ENCODE measurements around the gene ANKRD33B.

The ANKRD33B gene

DNA sequence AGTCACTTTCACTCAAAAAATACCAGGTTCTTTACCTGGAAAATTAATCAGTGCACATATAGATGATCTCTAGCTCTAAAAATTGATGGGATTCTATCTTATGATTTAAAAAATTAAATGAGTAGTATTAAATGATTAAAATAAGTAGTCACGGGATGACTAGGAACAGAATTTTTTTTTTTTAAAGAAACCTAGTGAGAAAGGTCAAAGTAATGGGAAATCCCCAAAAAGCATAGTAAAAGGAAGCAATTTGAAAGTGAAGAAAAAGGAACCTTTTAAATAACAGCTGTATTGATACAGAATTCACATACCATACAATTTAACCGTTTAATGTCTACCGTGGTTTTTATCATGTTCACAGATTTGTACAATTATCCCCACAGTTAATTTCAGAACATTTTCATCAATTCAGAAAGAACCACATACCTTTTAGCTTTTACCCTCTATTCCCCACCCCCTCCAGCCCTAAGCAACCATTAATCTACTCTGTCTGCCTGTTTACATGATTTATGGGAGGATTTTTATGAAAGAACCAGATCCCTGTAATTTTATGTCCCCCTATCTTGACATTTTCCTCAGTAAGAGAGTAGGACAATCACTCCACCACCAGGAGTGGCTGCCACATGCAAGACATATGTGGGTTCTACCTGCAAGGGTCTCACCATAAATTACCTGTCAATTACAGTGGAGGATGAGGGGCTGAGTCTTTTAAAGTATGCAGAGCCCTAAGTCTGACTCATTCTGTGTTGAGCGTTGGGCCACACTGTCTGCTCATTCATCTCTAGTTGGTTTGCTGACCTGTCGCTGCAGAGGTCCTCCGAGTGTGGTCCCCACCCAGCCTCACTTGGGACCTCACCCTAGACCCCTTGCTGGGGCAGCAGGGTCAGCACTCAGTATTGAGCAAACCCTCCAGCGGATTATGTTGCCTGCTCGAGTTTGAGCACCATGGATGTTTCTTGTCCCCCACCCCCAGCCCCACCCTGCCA is 16.0 kb downstream of the ANKRD33B start:
- DNase-seq (ENCODE audit: low read depth) = no peak

- no peak for DNase-seq (ENCODE audit: low read depth)
Observed at GRCh38 chr5:10580531-10581423, 16.9 kb downstream of the ANKRD33B start.

DNA sequence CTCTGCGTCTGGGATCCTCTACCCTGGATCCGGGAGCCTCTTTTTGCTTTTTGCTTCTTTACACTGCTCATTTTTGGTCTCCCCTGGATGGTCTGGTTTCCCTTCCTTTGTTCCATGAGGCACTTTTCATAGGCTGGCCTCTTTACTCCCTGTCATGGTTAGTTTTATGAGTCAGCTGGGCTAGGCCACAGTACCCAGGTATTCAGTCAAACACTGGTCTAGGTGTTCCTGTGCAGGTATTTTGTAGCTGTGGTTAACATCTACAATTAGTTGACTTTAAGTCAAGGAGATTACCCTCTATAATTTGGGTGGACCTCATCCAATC is 17.5 kb downstream of the ANKRD33B start:
- DNase-seq (ENCODE audit: low read depth) = no peak

DNA sequence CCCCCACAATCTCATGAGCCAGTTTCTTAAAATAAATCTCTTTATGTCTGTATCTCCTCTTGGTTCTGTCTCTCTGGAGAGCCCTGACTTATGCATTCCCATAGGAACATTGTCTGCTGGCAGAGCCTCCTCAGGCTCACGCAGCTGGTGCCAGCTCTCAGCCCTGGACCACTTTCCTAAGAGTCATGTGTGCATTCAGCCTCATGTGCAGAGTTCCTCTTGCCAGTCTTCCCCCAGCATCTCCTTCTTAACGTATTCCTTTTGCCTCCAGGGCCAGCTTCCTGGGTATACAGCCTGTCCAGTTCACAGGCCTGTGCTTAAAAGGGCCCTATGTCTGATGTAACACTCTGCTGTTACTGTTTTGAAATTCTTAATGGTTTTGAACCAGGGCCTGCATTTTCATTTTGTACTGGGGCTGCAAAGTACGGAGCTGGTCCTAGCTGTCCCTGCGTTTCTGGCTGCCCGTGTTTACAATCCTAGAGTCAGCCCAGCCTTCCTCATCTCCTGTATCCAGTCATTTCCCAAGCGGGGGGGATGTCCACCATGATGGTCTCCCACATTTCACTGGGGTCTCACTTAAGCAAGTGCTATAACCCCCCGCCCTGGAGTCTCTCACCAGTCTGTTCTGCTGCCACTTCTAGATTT is 18.1 kb downstream of the ANKRD33B start:
- no peak for DNase-seq (ENCODE audit: low read depth)

- DNase-seq (ENCODE audit: low read depth) = no peak
Observed at GRCh38 chr5:10582512-10582897, 18.6 kb downstream of the ANKRD33B start.

- no peak for DNase-seq (ENCODE audit: low read depth)
Observed at GRCh38 chr5:10583663-10584572, 20.0 kb downstream of the ANKRD33B start.

DNA sequence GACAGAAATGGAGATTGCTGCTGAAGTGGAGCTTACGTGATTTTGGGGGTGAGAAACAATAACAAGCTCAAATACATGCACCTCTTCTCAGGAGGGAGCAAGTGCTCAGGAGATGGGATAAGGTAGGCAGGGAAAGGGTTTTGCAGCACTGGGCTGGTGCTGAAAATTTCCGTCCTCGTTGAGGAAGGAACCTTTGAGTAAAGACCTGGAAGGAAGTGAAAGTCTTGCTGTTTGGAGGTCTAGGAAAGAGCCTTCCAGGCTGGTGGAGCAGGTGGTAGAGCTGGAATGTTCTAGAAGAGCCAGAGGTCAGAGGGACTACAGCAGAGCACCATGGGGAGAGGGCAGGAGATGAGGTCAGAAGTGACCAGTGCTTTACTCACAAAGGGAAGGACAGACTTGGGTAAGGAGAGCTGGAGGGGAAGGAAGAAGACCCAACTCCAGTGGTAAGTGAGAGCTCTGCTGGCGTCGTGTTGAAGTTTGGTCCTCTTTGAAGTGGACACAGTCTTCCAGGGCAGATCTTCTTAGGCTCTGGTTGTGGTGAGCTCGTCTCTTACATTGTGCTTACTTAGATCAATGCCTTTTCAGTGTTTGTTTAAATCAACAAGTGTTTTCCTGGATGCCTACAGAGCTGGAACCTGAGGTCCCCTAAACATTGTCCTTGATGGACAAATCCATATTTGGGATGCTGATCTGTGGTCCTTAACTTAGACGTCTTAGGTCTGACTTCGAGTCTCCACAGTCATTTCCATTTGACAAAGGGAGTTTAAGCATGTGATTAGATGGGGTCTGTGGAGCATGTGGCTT is 21.0 kb downstream of the ANKRD33B start:
- DNase-seq (ENCODE audit: low read depth) = no peak

- no peak for DNase-seq (ENCODE audit: low read depth)
Observed at GRCh38 chr5:10585518-10585915, 21.6 kb downstream of the ANKRD33B start.

- DNase-seq (ENCODE audit: low read depth) = no peak
Observed at GRCh38 chr5:10586008-10586407, 22.1 kb downstream of the ANKRD33B start.

GRCh38 chr5:10586555-10586954 is 22.7 kb downstream of the ANKRD33B start:
- DNase-seq (ENCODE audit: low read depth) = no peak

- DNase-seq (ENCODE audit: low read depth) = no peak
Observed at GRCh38 chr5:10588109-10588775, 24.4 kb downstream of the ANKRD33B start.

- no peak for DNase-seq (ENCODE audit: low read depth)
Observed at GRCh38 chr5:10588779-10589447, 25.0 kb downstream of the ANKRD33B start.

DNA sequence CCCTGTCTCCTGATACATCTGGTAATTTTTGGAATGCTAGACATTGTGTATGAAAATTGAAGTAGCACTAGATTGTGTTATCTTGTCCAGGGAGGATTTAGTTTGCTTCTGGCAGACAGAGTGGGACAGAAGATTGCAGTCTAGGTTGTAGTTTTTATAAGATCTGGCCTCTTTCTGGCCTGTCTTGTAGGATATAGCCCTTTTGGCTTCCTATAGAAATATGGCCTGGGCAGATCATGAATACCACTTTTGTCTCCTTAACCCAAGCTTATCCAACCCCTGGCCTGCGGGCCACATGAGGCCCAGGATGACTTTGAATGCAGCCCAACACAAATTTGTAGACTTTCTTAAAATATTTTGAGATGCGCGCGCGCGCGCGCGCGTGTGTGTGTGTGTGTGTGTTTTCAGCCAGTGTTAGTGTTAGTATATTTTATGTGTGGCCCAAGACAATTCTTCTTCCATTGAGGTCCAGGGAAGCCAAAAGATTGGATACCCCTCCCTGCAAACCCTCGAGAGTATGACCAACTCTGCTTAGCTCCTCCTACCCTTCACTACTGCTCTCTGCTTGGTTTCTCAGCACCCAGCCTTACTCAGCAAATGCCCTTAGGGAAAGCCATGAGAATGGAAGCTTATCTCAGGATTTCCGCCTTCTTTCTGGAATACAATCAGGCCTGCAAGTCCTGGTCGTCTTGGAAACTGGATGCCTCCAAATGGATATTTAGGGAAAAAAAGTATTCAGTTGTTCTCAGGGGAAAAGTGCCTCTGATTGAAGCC is 26.5 kb downstream of the ANKRD33B start:
- DNase-seq (ENCODE audit: low read depth) = no peak

DNA sequence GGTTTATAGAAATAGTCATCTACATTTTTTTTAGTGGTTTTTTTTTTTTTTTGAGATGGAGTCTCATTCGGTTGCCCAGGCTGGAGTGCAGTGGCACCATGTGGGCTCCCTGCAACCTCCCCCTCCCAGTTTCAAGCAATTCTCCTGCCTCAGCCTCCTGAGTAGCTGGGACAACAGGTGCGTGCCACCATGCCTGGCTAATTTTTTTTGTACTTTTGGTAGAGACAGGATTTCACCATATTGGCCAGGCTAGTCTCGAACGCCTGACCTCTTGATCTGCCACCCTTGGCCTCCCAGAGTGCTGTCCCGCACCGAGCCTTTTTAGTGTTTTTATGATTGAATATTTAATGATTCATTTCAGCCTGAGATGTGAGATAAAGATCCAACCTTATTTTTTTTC is 27.3 kb downstream of the ANKRD33B start:
- no peak for DNase-seq (ENCODE audit: low read depth)

- no peak for DNase-seq (ENCODE audit: low read depth)
Observed at GRCh38 chr5:10591966-10592365, 28.1 kb downstream of the ANKRD33B start.

DNA sequence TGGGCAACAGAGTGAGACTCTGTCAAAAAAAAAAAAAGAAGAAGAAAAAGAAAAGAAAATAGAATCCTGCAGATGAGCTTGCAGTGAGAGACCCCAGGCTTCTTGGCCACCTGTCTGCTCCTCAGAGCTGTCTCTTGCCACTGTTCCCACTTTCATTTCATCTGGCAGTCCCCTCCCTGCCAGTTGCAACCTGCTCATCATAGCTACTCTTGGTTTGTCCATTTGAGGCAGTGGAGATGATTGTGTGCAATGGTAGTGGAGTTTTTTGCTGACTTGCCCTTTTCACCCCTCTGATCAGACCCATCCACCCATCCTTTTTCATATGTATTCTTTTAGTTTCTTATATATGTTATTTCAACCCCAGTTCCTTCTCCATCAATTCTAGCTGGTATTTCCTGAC is 28.7 kb downstream of the ANKRD33B start:
- no peak for DNase-seq (ENCODE audit: low read depth)

- DNase-seq (ENCODE audit: low read depth) = no peak
Observed at GRCh38 chr5:10593531-10594181, 29.8 kb downstream of the ANKRD33B start.

- DNase-seq (ENCODE audit: low read depth) = no peak
Observed at GRCh38 chr5:10594591-10595210, 30.8 kb downstream of the ANKRD33B start.

Measured in activated gamma-delta T cell treated with anti-CD3 and anti-CD28 coated beads, Interleukin-2, amount 50 U/mL, for 16 hours (primary cell).